ENCODE data around the gene FAM217B. TPM values are rescaled to one million over a fixed set of nuclear protein-coding genes. Genes with fewer than 3 reads are reported as not detected.

Gene FAM217B
- total RNA-seq, 1 donor from 2014 or later, result 15.1 TPM

GRCh38 chr20:59992526-59993084, 52.4 kb downstream of the FAM217B start:
- H3K36me3 Mint-ChIP-seq (ENCODE audit: low read depth), result no peaks in the 10 kb centered on the region
- ChIA-PET POLR2A (no interaction called here), CTCF (no interaction called here)
- H3K4me1 Mint-ChIP-seq, result no peaks in the 10 kb centered on the region
- DNase-seq (no peak), ATAC-seq (ENCODE audit: low read depth) (no peak)
- peaks cover 6% of the 10 kb centered on the region for H3K27me3 Mint-ChIP-seq
- TF ChIP-seq CTCF (IDR thresholded peaks at IDR 0.05), result no peak
- H3K27ac Mint-ChIP-seq, result no peak overlapping the region
- H3K4me3 Mint-ChIP-seq, result no peak overlapping the region
- intact Hi-C loops (cut with micrococcal nuclease), result no loop called here
- H3K9me3 Mint-ChIP-seq, result no peaks in the 10 kb centered on the region

GRCh38 chr20:59993736-59994430, 53.7 kb downstream of the FAM217B start:
- POLR2A ChIA-PET, result no interaction called here
- Mint-ChIP-seq H3K27me3 (peaks cover 6% of the 10 kb centered on the region), H3K27ac (no peak overlapping the region), H3K4me1 (no peaks in the 10 kb centered on the region), H3K4me3 (no peak overlapping the region), H3K9me3 (no peaks in the 10 kb centered on the region), H3K36me3 (ENCODE audit: low read depth) (no peaks in the 10 kb centered on the region)
- DNase-seq, result no peak
- intact Hi-C loops (cut with micrococcal nuclease), result no loop called here
- CTCF ChIA-PET, result no interaction called here
- TF ChIP-seq CTCF (IDR thresholded peaks at IDR 0.05), result no peak
- ATAC-seq (ENCODE audit: low read depth), result no peak

- H3K9me3 Mint-ChIP-seq, result no peaks in the 10 kb centered on the region
- no peak overlapping the region for H3K4me3 Mint-ChIP-seq
- ChIA-PET CTCF (no interaction called here), POLR2A (no interaction called here)
- H3K27me3 Mint-ChIP-seq, result peaks cover 6% of the 10 kb centered on the region
- no peaks in the 10 kb centered on the region for H3K36me3 Mint-ChIP-seq (ENCODE audit: low read depth)
- no peak overlapping the region for H3K27ac Mint-ChIP-seq
- intact Hi-C loops (cut with micrococcal nuclease), result no loop called here
- H3K4me1 Mint-ChIP-seq, result no peaks in the 10 kb centered on the region
- no peak for TF ChIP-seq CTCF (IDR thresholded peaks at IDR 0.05)
- ATAC-seq (ENCODE audit: low read depth) (no peak), DNase-seq (no peak)
Measured at GRCh38 chr20:59994697-59995122, 54.5 kb downstream of the FAM217B start.

- TF ChIP-seq CTCF (IDR thresholded peaks at IDR 0.05), result no peak
- CTCF ChIA-PET, result no interaction called here
- Mint-ChIP-seq H3K9me3 (no peaks in the 10 kb centered on the region), H3K27me3 (peaks cover 6% of the 10 kb centered on the region), H3K36me3 (ENCODE audit: low read depth) (peaks cover 2% of the 10 kb centered on the region), H3K27ac (no peak overlapping the region), H3K4me1 (no peaks in the 10 kb centered on the region), H3K4me3 (no peak overlapping the region)
- DNase-seq (no peak), ATAC-seq (ENCODE audit: low read depth) (no peak)
- POLR2A ChIA-PET, result no interaction called here
- intact Hi-C loops (cut with micrococcal nuclease), result no loop called here
Measured at GRCh38 chr20:59996108-59996507, 55.9 kb downstream of the FAM217B start.

GRCh38 chr20:59997896-59998295, 57.7 kb downstream of the FAM217B start:
- Mint-ChIP-seq H3K36me3 (ENCODE audit: low read depth) (peaks cover 2% of the 10 kb centered on the region), H3K27me3 (peaks cover 6% of the 10 kb centered on the region), H3K4me1 (no peaks in the 10 kb centered on the region), H3K4me3 (no peak overlapping the region), H3K9me3 (no peaks in the 10 kb centered on the region), H3K27ac (no peak overlapping the region)
- ChIA-PET CTCF (no interaction called here), POLR2A (no interaction called here)
- TF ChIP-seq CTCF (IDR thresholded peaks at IDR 0.05), result no peak
- DNase-seq (no peak), ATAC-seq (ENCODE audit: low read depth) (no peak)
- intact Hi-C loops (cut with micrococcal nuclease), result no loop called here

Other genes with a start within 250 kb of the FAM217B start
- gene SYCP2, start 6.8 kb upstream of the FAM217B start, total RNA-seq, result 1.3 and 2.1 TPM in 2 replicates
- gene PPP1R3D, start 84 bp upstream of the FAM217B start, total RNA-seq, result 7.1 and 7.5 TPM in 2 replicates
- 1.4 and 1.6 TPM in 2 replicates for gene CDH26, start 18.0 kb downstream of the FAM217B start, total RNA-seq